HCT116 (cell line): ENCODE results near the gene TEFM. TPM values are rescaled to one million over a fixed set of nuclear protein-coding genes. Genes with fewer than 3 reads are reported as not detected.

ENCODE experiments used
- ATAC-seq: fragments of 200-7000 bp; cut with Tn5 transposase; 2 replicates; pipeline ENCODE4 v1.9.1; 2020; ENCODE audit warnings: mild to moderate bottlenecking, moderate library complexity
- BruUV-seq: library from RNA; stranded (reverse); fragments of 400-500 nt; replicated peaks from 2 replicates; lab custom pipeline; 2021; lab: Mats Ljungman, UMichigan
- CTCF ChIA-PET: fragments of 300-600 bp; sonication (Branson Sonifier 250); formaldehyde crosslinking; loops from one replicate; lab custom pipeline; 2021; ENCODE audit warnings: antibody characterized with exemption; lab: Charles Lee
- POLR2A ChIA-PET: fragments of 300-600, 350-600 bp; sonication (Branson Sonifier 250); formaldehyde crosslinking; loops from one replicate; lab custom pipeline; 2021; ENCODE audit warnings: antibody characterized with exemption; lab: Charles Lee
- RAD21 ChIA-PET, 2 experiments: fragments of 300-600 bp; sonication (Branson Sonifier 250); formaldehyde crosslinking; loops; one replicate each; lab custom pipeline; 2023; ENCODE audit warnings: low total read pairs in 2 of 2; ENCODE audit not compliant: uncharacterized antibody in 2 of 2, unreplicated experiment in 2 of 2, low non-redundant PET in 1 of 2; lab: Charles Lee
- DNase-seq: peaks from one replicate; pipeline ENCODE4 v3.0.0-alpha.2; 2010; ENCODE audit warnings: low read depth, low spot score
- H2AFZ ChIP-seq: fragments of 200-600 bp; shearing (Covaris generic), sonication (generic); 2 replicates; pipeline ENCODE4 v1.6.1; 2017; ENCODE audit warnings: low read depth, mixed run types, mixed read lengths, antibody characterized with exemption, low read length; ENCODE audit not compliant: poor library complexity, severe bottlenecking
- H3K27ac ChIP-seq: 2 replicates; pipeline ENCODE4 v1.5.1; 2012; ENCODE audit warnings: low read depth, low read length
- H3K27me3 ChIP-seq: fragments of 200-600 bp; sonication (generic); 2 replicates; pipeline ENCODE4 v1.6.1; 2016; ENCODE audit warnings: mixed run types, low read length, mixed read lengths; ENCODE audit not compliant: insufficient read depth
- H3K36me3 ChIP-seq, 2 experiments: fragments of 200-500 bp in 1 of 2; fragments of 200-600 bp in 1 of 2; sonication (Bioruptor generic) in 1 of 2; sonication (generic) in 1 of 2; 2 replicates each; pipeline versions ENCODE4 v1.5.1 to v1.6.1; 2014 to 2016; ENCODE audit warnings: low read length in 2 of 2, inconsistent platforms in 1 of 2, mixed read lengths in 1 of 2, mixed run types in 1 of 2; ENCODE audit not compliant: insufficient read depth in 2 of 2, control insufficient read depth in 1 of 2
- H3K4me1 ChIP-seq, 2 experiments: fragments of 200-600 bp in 1 of 2; sonication (generic) in 1 of 2; 2 replicates each; pipeline versions ENCODE4 v1.5.1 to v1.6.1; 2012 to 2017; ENCODE audit warnings: low read length in 2 of 2, inconsistent platforms in 1 of 2, mild to moderate bottlenecking in 1 of 2, mixed read lengths in 1 of 2, mixed run types in 1 of 2, moderate library complexity in 1 of 2; ENCODE audit not compliant: insufficient read depth in 2 of 2, control insufficient read depth in 1 of 2
- H3K4me2 ChIP-seq: fragments of 200-600 bp; sonication (generic); 2 replicates; pipeline ENCODE4 v1.6.1; 2017; ENCODE audit warnings: mixed run types, low read length, mixed read lengths
- H3K4me3 ChIP-seq, 2 experiments: fragments of 200-600 bp in 1 of 2; sonication (generic) in 1 of 2; replicated peaks in 1 of 2; 2 replicates each; pipeline ENCODE4 v1.5.1; 2011 to 2016; ENCODE audit warnings: low read length in 2 of 2, control low read depth in 1 of 2, low read depth in 1 of 2, mild to moderate bottlenecking in 1 of 2, mixed read lengths in 1 of 2, mixed run types in 1 of 2
- H3K79me2 ChIP-seq: fragments of 200-600 bp; sonication (generic); 2 replicates; pipeline ENCODE4 v1.6.1; 2017; ENCODE audit warnings: mild to moderate bottlenecking, mixed run types, low read length, moderate library complexity, mixed read lengths; ENCODE audit not compliant: insufficient read depth
- H3K9ac ChIP-seq: fragments of 200-600 bp; sonication (generic); 2 replicates; pipeline ENCODE4 v1.6.1; 2016; ENCODE audit warnings: low read length, mixed read lengths
- H3K9me2 ChIP-seq: fragments of 200-600 bp; sonication (generic), shearing (Covaris generic); 2 replicates; pipeline ENCODE4 v1.6.1; 2017; ENCODE audit warnings: mixed run types, mild to moderate bottlenecking, moderate library complexity; ENCODE audit not compliant: insufficient read depth
- H3K9me3 ChIP-seq, 2 experiments: fragments of 200-500 bp in 1 of 2; fragments of 200-600 bp in 1 of 2; sonication (Bioruptor generic) in 1 of 2; sonication (generic) in 1 of 2; 2 replicates each; pipeline ENCODE4 v1.6.1; 2014 to 2017; ENCODE audit warnings: low read length in 2 of 2, mixed read lengths in 2 of 2, inconsistent platforms in 1 of 2, low read depth in 1 of 2, mild to moderate bottlenecking in 1 of 2, mixed run types in 1 of 2, moderate library complexity in 1 of 2; ENCODE audit not compliant: control insufficient read depth in 1 of 2, insufficient read depth in 1 of 2
- H4K20me1 ChIP-seq: fragments of 200-600 bp; sonication (generic), shearing (Covaris generic); 2 replicates; pipeline ENCODE4 v1.6.1; 2017; ENCODE audit warnings: mixed run types, mild to moderate bottlenecking, moderate library complexity; ENCODE audit not compliant: insufficient read depth
- ATF3 ChIP-seq: IDR thresholded peaks from 2 replicates; pipeline ENCODE4 v1.6.1; 2012
- CBX3 ChIP-seq: IDR thresholded peaks from 2 replicates; pipeline ENCODE4 v1.6.1; 2012; ENCODE audit warnings: low read depth
- EGR1 ChIP-seq: IDR thresholded peaks from 2 replicates; pipeline ENCODE4 v1.6.1; 2012; ENCODE audit warnings: low read depth
- ELF1 ChIP-seq: IDR thresholded peaks from 2 replicates; pipeline ENCODE4 v1.6.1; 2012; ENCODE audit warnings: low read depth, borderline replicate concordance
- EZH2 ChIP-seq: fragments of 200-600 bp; sonication (generic); IDR thresholded peaks from 2 replicates; pipeline ENCODE4 v1.6.1; 2017; ENCODE audit warnings: antibody characterized with exemption, mixed run types
- EZH2phosphoT487 ChIP-seq: fragments of 200-600 bp; IDR thresholded peaks from 2 replicates; pipeline ENCODE4 v1.6.1; 2018; ENCODE audit warnings: antibody characterized with exemption, borderline replicate concordance
- FOSL1 ChIP-seq: IDR thresholded peaks from 2 replicates; pipeline ENCODE4 v1.6.1; 2012; ENCODE audit warnings: low read depth
- JUND ChIP-seq: IDR thresholded peaks from 2 replicates; pipeline ENCODE4 v1.6.1; 2012
- POLR2A ChIP-seq: IDR thresholded peaks from 2 replicates; pipeline ENCODE4 v1.7.0; 2011; ENCODE audit warnings: borderline replicate concordance; ENCODE audit not compliant: insufficient read depth, insufficient read length; ENCODE audit errors: extremely low read depth
- POLR2AphosphoS5 ChIP-seq: IDR thresholded peaks from 2 replicates; pipeline ENCODE4 v1.6.1; 2011; ENCODE audit warnings: mild to moderate bottlenecking, low read depth, low read length, moderate library complexity
- RAD21 ChIP-seq: IDR thresholded peaks from 2 replicates; pipeline ENCODE4 v1.6.1; 2012; ENCODE audit warnings: low read depth, mild to moderate bottlenecking
- SIN3A ChIP-seq: IDR thresholded peaks from 2 replicates; pipeline ENCODE4 v1.6.1; 2012; ENCODE audit warnings: low read depth
- SP1 ChIP-seq: IDR thresholded peaks from 2 replicates; pipeline ENCODE4 v1.6.1; 2012; ENCODE audit warnings: low read depth
- TCF7L2 ChIP-seq: IDR thresholded peaks from 2 replicates; pipeline ENCODE4 v1.7.0; 2011; ENCODE audit warnings: borderline replicate concordance, inconsistent platforms; ENCODE audit not compliant: insufficient read depth, insufficient read length; ENCODE audit errors: extremely low read depth
- ZNF274 ChIP-seq: fragments of 200-500 bp; sonication (Bioruptor generic); IDR thresholded peaks from 2 replicates; pipeline ENCODE4 v1.6.1; 2014; ENCODE audit warnings: mild to moderate bottlenecking, low read depth, low read length, inconsistent platforms
- intact Hi-C: fragments of 100-400 bp; cut with micrococcal nuclease; formaldehyde crosslinking; loops from 2 replicates; pipeline ENCODE4 v1.10.0; 2022
- total RNA-seq: library from RNA; stranded (reverse); gene quantifications from one replicate; pipeline ENCODE4 v1.2.1, GENCODE V29; 2021; ENCODE audit not compliant: unreplicated experiment
- TF ChIP-seq, protein P1 (sequence below): IDR thresholded peaks from 2 replicates; pipeline ENCODE4 v1.6.1; 2012
- TF ChIP-seq, protein P2 (sequence below): IDR thresholded peaks from 2 replicates; pipeline ENCODE4 v1.6.1; 2011; ENCODE audit warnings: mild to moderate bottlenecking, low read length, moderate library complexity; ENCODE audit not compliant: insufficient replicate concordance; ENCODE audit errors: extremely low read depth

The TEFM gene
- total RNA-seq, 1 experiment from 2014 or later: 13.1 TPM

- no peak overlapping the region for H3K4me3 ChIP-seq
- no TSS peak for BruUV-seq
- no peak overlapping the region for H2AFZ ChIP-seq
- H3K4me2 ChIP-seq: no peak overlapping the region
- intact Hi-C loops: no loop called here
- 0 out of 4 replicates have a peak, but pooled peaks cover 0 to 2% of the 10 kb centered on the region in 2 experiments for H3K36me3 ChIP-seq
- RAD21 ChIA-PET: no interaction called here
- TF ChIP-seq, protein P1, sequence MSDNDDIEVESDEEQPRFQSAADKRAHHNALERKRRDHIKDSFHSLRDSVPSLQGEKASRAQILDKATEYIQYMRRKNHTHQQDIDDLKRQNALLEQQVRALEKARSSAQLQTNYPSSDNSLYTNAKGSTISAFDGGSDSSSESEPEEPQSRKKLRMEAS: no peak
- TF ChIP-seq RAD21: no peak
- TF ChIP-seq, protein P2, sequence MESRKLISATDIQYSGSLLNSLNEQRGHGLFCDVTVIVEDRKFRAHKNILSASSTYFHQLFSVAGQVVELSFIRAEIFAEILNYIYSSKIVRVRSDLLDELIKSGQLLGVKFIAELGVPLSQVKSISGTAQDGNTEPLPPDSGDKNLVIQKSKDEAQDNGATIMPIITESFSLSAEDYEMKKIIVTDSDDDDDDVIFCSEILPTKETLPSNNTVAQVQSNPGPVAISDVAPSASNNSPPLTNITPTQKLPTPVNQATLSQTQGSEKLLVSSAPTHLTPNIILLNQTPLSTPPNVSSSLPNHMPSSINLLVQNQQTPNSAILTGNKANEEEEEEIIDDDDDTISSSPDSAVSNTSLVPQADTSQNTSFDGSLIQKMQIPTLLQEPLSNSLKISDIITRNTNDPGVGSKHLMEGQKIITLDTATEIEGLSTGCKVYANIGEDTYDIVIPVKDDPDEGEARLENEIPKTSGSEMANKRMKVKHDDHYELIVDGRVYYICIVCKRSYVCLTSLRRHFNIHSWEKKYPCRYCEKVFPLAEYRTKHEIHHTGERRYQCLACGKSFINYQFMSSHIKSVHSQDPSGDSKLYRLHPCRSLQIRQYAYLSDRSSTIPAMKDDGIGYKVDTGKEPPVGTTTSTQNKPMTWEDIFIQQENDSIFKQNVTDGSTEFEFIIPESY: no peak
- no peak for TF ChIP-seq POLR2AphosphoS5
- no peak for TF ChIP-seq ATF3
- no peak for TF ChIP-seq EZH2phosphoT487
- TF ChIP-seq SP1: no peak
- no peak for TF ChIP-seq TCF7L2
- no peak for TF ChIP-seq EZH2
- no peak for TF ChIP-seq ZNF274
- TF ChIP-seq CBX3: no peak
- no peak for TF ChIP-seq EGR1
- TF ChIP-seq SIN3A: no peak
- TF ChIP-seq ELF1: no peak
- TF ChIP-seq JUND: no peak
- TF ChIP-seq FOSL1: no peak
- TF ChIP-seq POLR2A: no peak
- CTCF ChIA-PET: no interaction called here
- no peaks in the 10 kb centered on the region for H4K20me1 ChIP-seq
- no peaks in the 10 kb centered on the region for H3K9me2 ChIP-seq
- no peaks in the 10 kb centered on the region for H3K27me3 ChIP-seq
- no peaks in the 10 kb centered on the region for H3K79me2 ChIP-seq
- no peak for ATAC-seq
- no peaks in the 10 kb centered on the region for H3K9me3 ChIP-seq
- H3K4me1 ChIP-seq: no peaks in the 10 kb centered on the region; a peak in 1 of 4 replicates
- no peak overlapping the region for H3K27ac ChIP-seq
- no peak for DNase-seq
- no peak overlapping the region for H3K9ac ChIP-seq
- POLR2A ChIA-PET: no interaction called here
These were observed 44.8 kb upstream of the TEFM start for GRCh38 chr17:30950669-30951399.
